ENCODE data around the gene OR2T27.
"Not testable (repeated sequence)": the region's sequence is repeated elsewhere in the genome, so short reads cannot be mapped to it uniquely, and the experiment has no call there.

The OR2T27 gene

GRCh38 chr1:248640906-248641305 is 14.4 kb downstream of the OR2T27 start:
- DNase-seq (ENCODE audit: low read depth in 3 of 3) = not testable (repeated sequence)

- not testable (repeated sequence) for DNase-seq (ENCODE audit: low read depth in 3 of 3)
Measured at GRCh38 chr1:248639652-248640051, 15.7 kb downstream of the OR2T27 start.

GRCh38 chr1:248636612-248637011 is 18.7 kb downstream of the OR2T27 start:
- not testable (repeated sequence) for DNase-seq (ENCODE audit: low read depth in 3 of 3)

GRCh38 chr1:248634991-248635390 is 20.3 kb downstream of the OR2T27 start, which contains the start of gene OR2T11:
OR2T11 (minus strand) TSS chr1:248635091; CDS start chr1:248627128, 7,963 bp downstream.
- not testable (repeated sequence) for DNase-seq (ENCODE audit: low read depth in 3 of 3)

- DNase-seq (ENCODE audit: low read depth in 3 of 3) = no peak
Measured at GRCh38 chr1:248631354-248632008, 23.8 kb downstream of the OR2T27 start.

- no peak for DNase-seq (ENCODE audit: low read depth in 3 of 3)
Measured at GRCh38 chr1:248630551-248630950, 24.8 kb downstream of the OR2T27 start.

GRCh38 chr1:248627971-248628844 is 27.1 kb downstream of the OR2T27 start:
- DNase-seq (ENCODE audit: low read depth in 3 of 3) = no peak

GRCh38 chr1:248625971-248626370 is 29.4 kb downstream of the OR2T27 start:
- DNase-seq (ENCODE audit: low read depth in 3 of 3) = no peak

GRCh38 chr1:248625166-248625565 is 30.2 kb downstream of the OR2T27 start:
- no peak for DNase-seq (ENCODE audit: low read depth in 3 of 3)

- no peak for DNase-seq (ENCODE audit: low read depth in 3 of 3)
Measured at GRCh38 chr1:248622570-248623001, 32.7 kb downstream of the OR2T27 start.

GRCh38 chr1:248621770-248622169 is 33.6 kb downstream of the OR2T27 start:
- no peak for DNase-seq (ENCODE audit: low read depth in 3 of 3)

GRCh38 chr1:248618878-248619277 is 36.5 kb downstream of the OR2T27 start:
- peak in 2 of 3 donors; percentile 33 to 43 for DNase-seq (ENCODE audit: low read depth in 3 of 3)

GRCh38 chr1:248618119-248618518 is 37.2 kb downstream of the OR2T27 start:
- no peak for DNase-seq (ENCODE audit: low read depth in 3 of 3)

GRCh38 chr1:248613742-248614141 is 41.6 kb downstream of the OR2T27 start:
- DNase-seq (ENCODE audit: low read depth in 3 of 3) = no peak

- peak in 1 of 3 donors; percentile 21 for DNase-seq (ENCODE audit: low read depth in 3 of 3)
Measured at GRCh38 chr1:248611883-248612414, 43.4 kb downstream of the OR2T27 start.

GRCh38 chr1:248610301-248610700 is 45.0 kb downstream of the OR2T27 start:
- no peak for DNase-seq (ENCODE audit: low read depth in 3 of 3)

Data from stimulated activated CD4-positive, alpha-beta T cell treated with anti-CD3 and anti-CD28 coated beads, TNF-alpha, amount 100 ng/mL, for 48 hours (primary cell).